ENCODE results near the gene HIGD1B.

DNA sequence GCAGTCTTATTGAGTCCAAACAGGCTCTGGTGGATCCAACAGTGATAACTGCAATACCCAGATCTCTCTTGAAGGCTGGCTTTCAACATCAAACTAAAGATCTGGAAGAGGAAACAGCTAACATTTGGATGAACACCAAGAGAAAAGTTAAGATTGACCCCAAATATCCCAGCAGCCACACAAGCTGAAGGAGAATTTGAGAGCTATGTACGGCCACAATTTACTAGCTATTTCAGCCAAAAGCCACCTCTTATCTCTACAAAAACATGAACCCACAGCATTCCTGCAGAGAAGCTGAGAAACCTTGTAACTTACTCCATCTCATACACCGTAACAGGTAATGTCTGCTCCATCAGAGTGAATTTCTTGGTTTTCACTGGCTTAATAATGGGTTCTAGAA, 37.3 kb downstream of the HIGD1B start:
- TF ChIP-seq ZNF407 (CRISPR knock-in tag; IDR thresholded peaks at IDR 0.05; ENCODE audit: not compliant biosample characterization): no peak
- no peak for TF ChIP-seq XRCC5 (optimal IDR thresholded peaks at IDR 0.05; ENCODE audit: low read length)
- TF ChIP-seq YEATS2 (CRISPR knock-in tag; IDR thresholded peaks at IDR 0.05; ENCODE audit: borderline replicate concordance): no peak
- TF ChIP-seq RFX5 (IDR thresholded peaks at IDR 0.05; ENCODE audit: low read depth, low read length): no peak
- no peak for TF ChIP-seq MNT (IDR thresholded peaks at IDR 0.05)
- TF ChIP-seq ZFX (CRISPR knock-in tag; IDR thresholded peaks at IDR 0.05; ENCODE audit: low read depth): no peak
- TF ChIP-seq STAT6 (CRISPR knock-in tag; IDR thresholded peaks at IDR 0.05; ENCODE audit: borderline replicate concordance): no peak
- TF ChIP-seq MAX (IDR thresholded peaks at IDR 0.05): no peak
- TF ChIP-seq ZNF24 (IDR thresholded peaks at IDR 0.05): no peak
- no peak for TF ChIP-seq SPEN (CRISPR knock-in tag; IDR thresholded peaks at IDR 0.05; ENCODE audit: low read depth)

Measured in HepG2 (cell line).